Activated B cell treated with CpG ODN at 0.5 μM for 24 hours (primary cell): ENCODE results near the gene TMEM132D. TPM values are rescaled to one million over a fixed set of nuclear protein-coding genes. Genes with fewer than 3 reads are reported as not detected.

Source experiments
- ATAC-seq: fragments of 200-7000 bp; cut with Tn5 transposase; one replicate; pipeline ENCODE4 v1.10.0; 2021; ENCODE audit warnings: low read depth, mild to moderate bottlenecking, moderate library complexity
- CTCF ChIA-PET: fragments of 350-600 bp; sonication (Branson Sonifier 250); formaldehyde crosslinking; loops from one replicate; lab custom pipeline; 2021; ENCODE audit warnings: antibody characterized with exemption; lab: Charles Lee
- POLR2A ChIA-PET: fragments of 350-600 bp; sonication (Branson Sonifier 250); formaldehyde crosslinking; loops from one replicate; lab custom pipeline; 2021; ENCODE audit warnings: antibody characterized with exemption; lab: Charles Lee
- DNase-seq: peaks from one replicate; pipeline ENCODE4 v3.0.0; 2022
- H3K27ac Mint-ChIP-seq: one replicate; pipeline ENCODE4 v1.8.0; 2020; ENCODE audit warnings: mixed read lengths
- H3K27me3 Mint-ChIP-seq: one replicate; pipeline ENCODE4 v1.8.0; 2021; ENCODE audit warnings: mixed read lengths
- H3K36me3 Mint-ChIP-seq: one replicate; pipeline ENCODE4 v1.8.0; 2021; ENCODE audit warnings: low read depth, mixed read lengths
- H3K4me1 Mint-ChIP-seq: one replicate; pipeline ENCODE4 v1.8.0; 2021; ENCODE audit warnings: mixed read lengths
- H3K4me3 Mint-ChIP-seq: one replicate; pipeline ENCODE4 v1.8.0; 2020; ENCODE audit warnings: mild to moderate bottlenecking, mixed read lengths
- H3K9me3 Mint-ChIP-seq: one replicate; pipeline ENCODE4 v1.8.0; 2020; ENCODE audit warnings: mixed read lengths
- intact Hi-C: fragments of 100-400 bp; cut with micrococcal nuclease; formaldehyde crosslinking; loops from one replicate; pipeline ENCODE4 v1.15.1; 2024
- total RNA-seq: library from RNA; stranded (reverse); gene quantifications from 2 replicates; pipeline ENCODE4 v1.2.3, GENCODE V29; 2022
- TF ChIP-seq, protein P1 (sequence below): fragments of 200-600 bp; IDR thresholded peaks from one replicate; pipeline ENCODE4 v1.8.0; 2022; ENCODE audit warnings: antibody characterized with exemption, mild to moderate bottlenecking

Gene TMEM132D
- total RNA-seq, 1 donor from 2014 or later, result not detected

DNA sequence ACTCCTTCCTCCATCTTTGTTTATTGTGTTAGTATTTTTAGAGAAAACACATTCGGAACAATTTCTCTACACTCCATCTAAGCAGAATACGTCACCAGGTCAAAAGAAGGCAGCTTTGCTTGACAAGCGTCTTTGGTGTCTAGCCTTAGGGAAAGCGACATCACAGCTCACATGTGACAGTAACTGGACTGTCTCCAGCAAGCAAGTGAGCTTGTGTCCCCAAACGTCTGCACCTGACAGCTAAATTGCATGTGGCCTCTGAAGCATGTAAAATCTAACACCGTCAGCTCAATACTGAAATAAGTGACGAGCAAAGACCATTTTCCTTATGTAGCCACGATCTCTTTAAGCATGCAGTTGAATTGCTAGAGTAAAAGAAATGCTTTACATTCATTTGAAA lies 540.8 kb downstream of the TMEM132D start:
- ChIA-PET POLR2A (no interaction called here), CTCF (no interaction called here)
- no peaks in the 10 kb centered on the region for H3K4me1 Mint-ChIP-seq
- no peaks in the 10 kb centered on the region for H3K36me3 Mint-ChIP-seq
- DNase-seq, result no peak
- intact Hi-C loops, result no loop called here
- no peaks in the 10 kb centered on the region for H3K9me3 Mint-ChIP-seq
- no peak for ATAC-seq
- H3K27me3 Mint-ChIP-seq, result no peaks in the 10 kb centered on the region
- TF ChIP-seq, protein P1, sequence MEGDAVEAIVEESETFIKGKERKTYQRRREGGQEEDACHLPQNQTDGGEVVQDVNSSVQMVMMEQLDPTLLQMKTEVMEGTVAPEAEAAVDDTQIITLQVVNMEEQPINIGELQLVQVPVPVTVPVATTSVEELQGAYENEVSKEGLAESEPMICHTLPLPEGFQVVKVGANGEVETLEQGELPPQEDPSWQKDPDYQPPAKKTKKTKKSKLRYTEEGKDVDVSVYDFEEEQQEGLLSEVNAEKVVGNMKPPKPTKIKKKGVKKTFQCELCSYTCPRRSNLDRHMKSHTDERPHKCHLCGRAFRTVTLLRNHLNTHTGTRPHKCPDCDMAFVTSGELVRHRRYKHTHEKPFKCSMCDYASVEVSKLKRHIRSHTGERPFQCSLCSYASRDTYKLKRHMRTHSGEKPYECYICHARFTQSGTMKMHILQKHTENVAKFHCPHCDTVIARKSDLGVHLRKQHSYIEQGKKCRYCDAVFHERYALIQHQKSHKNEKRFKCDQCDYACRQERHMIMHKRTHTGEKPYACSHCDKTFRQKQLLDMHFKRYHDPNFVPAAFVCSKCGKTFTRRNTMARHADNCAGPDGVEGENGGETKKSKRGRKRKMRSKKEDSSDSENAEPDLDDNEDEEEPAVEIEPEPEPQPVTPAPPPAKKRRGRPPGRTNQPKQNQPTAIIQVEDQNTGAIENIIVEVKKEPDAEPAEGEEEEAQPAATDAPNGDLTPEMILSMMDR, result no peak
- no peak overlapping the region for H3K27ac Mint-ChIP-seq
- H3K4me3 Mint-ChIP-seq, result no peak overlapping the region

DNA sequence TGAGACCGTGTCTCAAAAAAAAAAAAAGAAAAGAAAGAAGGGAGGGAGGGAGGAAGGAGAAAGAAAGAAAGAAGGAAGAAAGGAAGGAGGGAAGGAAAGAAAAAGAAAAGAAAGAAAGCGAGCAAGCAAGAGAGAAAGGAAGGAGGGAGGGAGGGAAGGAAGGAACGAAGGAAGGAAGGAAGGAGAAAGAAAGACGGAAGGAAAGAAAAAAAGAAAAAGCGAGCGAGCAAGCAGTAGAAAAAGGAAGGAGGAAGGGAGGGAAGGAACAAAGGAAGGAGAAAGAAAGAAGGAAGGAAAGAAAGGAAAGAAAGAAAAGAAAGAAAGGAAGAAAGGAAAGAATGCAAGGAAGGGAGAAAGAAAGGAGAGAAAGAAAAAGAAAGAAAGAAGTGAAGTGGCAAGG lies 546.6 kb downstream of the TMEM132D start:
- intact Hi-C loops, result no loop called here
- Mint-ChIP-seq H3K9me3 (no peaks in the 10 kb centered on the region), H3K36me3 (no peaks in the 10 kb centered on the region), H3K27ac (no peak overlapping the region), H3K4me3 (no peak overlapping the region), H3K27me3 (no peaks in the 10 kb centered on the region), H3K4me1 (no peaks in the 10 kb centered on the region)
- TF ChIP-seq, protein P1, result no peak
- ATAC-seq (no peak), DNase-seq (no peak)
- ChIA-PET POLR2A (no interaction called here), CTCF (no interaction called here)

DNA sequence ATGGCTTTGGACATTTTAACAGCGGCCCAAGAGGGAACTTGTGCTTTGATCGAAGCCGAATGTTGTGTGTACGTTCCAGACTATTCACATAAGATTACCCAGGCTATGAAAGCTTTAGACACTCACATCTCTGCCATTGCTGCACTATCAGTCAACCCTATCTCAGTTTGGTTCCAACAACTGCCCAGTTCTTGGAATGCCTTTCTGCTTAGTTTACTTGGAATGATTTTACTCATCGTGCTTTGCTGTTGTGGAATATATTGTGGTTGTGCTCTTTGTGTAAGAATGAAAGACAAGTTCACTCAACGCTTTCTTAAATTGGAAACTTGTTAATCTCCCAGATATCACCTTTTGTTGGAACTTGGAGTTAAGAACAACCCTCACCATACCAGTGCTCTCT lies 552.3 kb downstream of the TMEM132D start:
- H3K27ac Mint-ChIP-seq, result no peak overlapping the region
- no peak overlapping the region for H3K4me3 Mint-ChIP-seq
- ChIA-PET POLR2A (no interaction called here), CTCF (no interaction called here)
- peaks cover 4% of the 10 kb centered on the region for H3K9me3 Mint-ChIP-seq
- TF ChIP-seq, protein P1, result no peak
- ATAC-seq (no peak), DNase-seq (no peak)
- no peaks in the 10 kb centered on the region for H3K27me3 Mint-ChIP-seq
- H3K36me3 Mint-ChIP-seq, result no peaks in the 10 kb centered on the region
- intact Hi-C loops, result no loop called here
- no peaks in the 10 kb centered on the region for H3K4me1 Mint-ChIP-seq

DNA sequence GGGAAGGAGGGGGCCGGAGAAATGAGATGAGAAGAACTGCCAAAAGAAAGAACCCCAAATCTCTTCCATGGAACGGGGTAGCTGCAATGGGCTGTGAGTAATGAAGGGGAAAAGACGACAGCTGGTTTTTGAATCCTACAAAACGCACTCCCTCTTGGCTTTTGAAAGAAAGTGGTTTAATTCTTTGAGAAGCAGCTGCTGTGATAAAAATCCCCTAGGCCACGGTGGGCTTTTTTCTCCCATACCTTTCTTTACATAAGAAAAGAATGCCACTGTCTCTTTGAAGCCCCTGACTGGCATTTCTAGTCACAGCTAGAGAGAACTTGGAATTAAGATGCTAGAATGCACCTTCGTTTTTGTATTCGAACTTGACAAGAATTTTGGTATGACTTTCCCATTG lies 564.5 kb downstream of the TMEM132D start:
- Mint-ChIP-seq H3K4me1 (no peaks in the 10 kb centered on the region), H3K4me3 (no peak overlapping the region), H3K9me3 (no peaks in the 10 kb centered on the region), H3K27me3 (no peaks in the 10 kb centered on the region), H3K36me3 (no peaks in the 10 kb centered on the region), H3K27ac (no peak overlapping the region)
- ATAC-seq, result no peak
- ChIA-PET POLR2A (no interaction called here), CTCF (no interaction called here)
- TF ChIP-seq, protein P1, result no peak
- no peak for DNase-seq
- intact Hi-C loops, result no loop called here

DNA sequence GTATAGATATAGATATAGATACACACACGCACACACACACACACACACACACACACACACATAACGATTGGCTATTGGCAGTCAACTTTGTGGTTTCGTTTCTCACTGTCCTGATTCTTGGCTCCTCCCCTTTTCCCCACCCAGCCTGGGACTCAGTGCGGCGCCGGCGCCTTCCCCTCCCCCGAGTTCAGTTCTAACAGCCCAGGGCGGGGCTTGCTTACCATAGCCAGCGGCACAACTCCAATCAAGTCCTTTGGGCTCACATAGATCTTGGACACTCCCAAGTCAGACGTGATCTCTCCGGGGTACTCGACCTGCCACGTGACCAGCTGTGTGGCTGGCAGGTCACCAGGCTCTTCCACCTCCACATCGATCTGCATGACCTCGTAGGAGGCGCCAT lies 566.4 kb downstream of the TMEM132D start:
- ChIA-PET POLR2A (no interaction called here), CTCF (no interaction called here)
- Mint-ChIP-seq H3K36me3 (no peaks in the 10 kb centered on the region), H3K9me3 (no peaks in the 10 kb centered on the region), H3K4me3 (no peak overlapping the region), H3K4me1 (no peaks in the 10 kb centered on the region), H3K27ac (no peak overlapping the region), H3K27me3 (no peaks in the 10 kb centered on the region)
- TF ChIP-seq, protein P1, result no peak
- ATAC-seq (no peak), DNase-seq (no peak)
- intact Hi-C loops, result no loop called here
